Stimulated activated naive CD8-positive, alpha-beta T cell treated with anti-CD3 and anti-CD28 coated beads, Interleukin-15, amount 100 ng/mL, for 72 hours (primary cell): ENCODE measurements around the gene TAS2R30.
"Not testable (repeated sequence)": the region's sequence is repeated elsewhere in the genome, so short reads cannot be mapped to it uniquely, and the experiment has no call there.

Experiments
- ATAC-seq: fragments of 150-1000 bp; cut with Tn5 transposase; 2 replicates; pipeline ENCODE4 v1.10.0; 2021; ENCODE audit warnings: mild to moderate bottlenecking, moderate library complexity
- DNase-seq, 2 donors: peaks; one replicate each; pipeline ENCODE4 v3.0.0; 2021 to 2022
- H3K27ac Mint-ChIP-seq, 2 donors: one replicate each; pipeline ENCODE4 v1.8.0; 2022; ENCODE audit warnings: mild to moderate bottlenecking in 2 of 2, mixed read lengths in 2 of 2, moderate library complexity in 2 of 2
- H3K27me3 Mint-ChIP-seq: one replicate; pipeline ENCODE4 v1.8.0; 2022; ENCODE audit warnings: mixed read lengths
- H3K4me1 Mint-ChIP-seq: one replicate; pipeline ENCODE4 v1.8.0; 2022; ENCODE audit warnings: mild to moderate bottlenecking, mixed read lengths
- H3K4me3 Mint-ChIP-seq, 2 donors: one replicate each; pipeline ENCODE4 v1.8.0; 2022; ENCODE audit warnings: mild to moderate bottlenecking in 2 of 2, mixed read lengths in 2 of 2, moderate library complexity in 1 of 2
- H3K9me3 Mint-ChIP-seq, 2 donors: one replicate each; pipeline ENCODE4 v1.8.0; 2022; ENCODE audit warnings: mixed read lengths in 2 of 2

TAS2R30 gene

DNA sequence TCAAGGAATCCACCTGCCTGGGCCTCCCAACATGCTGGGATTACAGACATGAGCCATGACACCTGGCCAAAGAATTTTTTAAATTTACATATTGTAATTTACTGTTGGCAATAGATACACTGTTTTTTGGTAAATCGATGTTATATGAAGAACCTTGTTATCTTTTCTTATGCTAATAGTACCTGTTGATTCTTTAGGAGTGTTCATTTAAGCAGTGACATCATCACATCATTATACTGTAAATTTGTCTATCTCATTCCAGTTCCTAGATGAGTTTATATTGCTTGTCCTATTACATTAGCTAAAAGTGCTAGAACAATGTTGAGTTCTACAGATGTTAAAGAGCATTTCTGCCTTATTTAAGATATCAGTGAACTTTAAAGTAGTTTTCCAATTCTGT, 13.0 kb upstream of the TAS2R30 start:
- no peak for DNase-seq
- peaks cover 21 to 26% of the 10 kb centered on the region in 2 donors for H3K9me3 Mint-ChIP-seq
- H3K27ac Mint-ChIP-seq, result no peak overlapping the region
- H3K4me3 Mint-ChIP-seq, result no peak overlapping the region
- no peak for ATAC-seq
- peaks cover 10% of the 10 kb centered on the region for H3K4me1 Mint-ChIP-seq
- no peaks in the 10 kb centered on the region for H3K27me3 Mint-ChIP-seq

DNA sequence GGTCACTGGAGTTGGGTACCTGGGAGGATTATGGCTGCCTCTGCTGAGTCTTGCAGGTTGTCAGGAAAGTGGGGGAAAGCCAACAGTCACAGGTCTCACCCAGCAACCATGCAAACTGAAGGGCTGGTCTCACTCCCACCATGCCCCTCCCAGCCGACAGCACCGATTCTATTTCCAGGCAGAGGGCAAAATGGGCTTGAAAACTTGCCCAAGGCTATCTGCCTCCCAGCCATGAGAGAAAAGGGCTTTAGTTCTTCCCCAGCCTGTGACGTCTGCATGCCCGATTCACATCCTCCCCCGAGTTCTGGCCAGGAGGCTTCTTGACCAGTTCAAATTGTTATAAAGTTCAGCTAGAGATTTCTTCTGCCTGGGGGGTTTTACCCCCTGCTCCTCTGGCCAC, 9.9 kb upstream of the TAS2R30 start:
- H3K27me3 Mint-ChIP-seq, result no peaks in the 10 kb centered on the region
- H3K9me3 Mint-ChIP-seq, result peaks cover 16 to 26% of the 10 kb centered on the region in 2 donors
- no peak overlapping the region for H3K27ac Mint-ChIP-seq
- ATAC-seq, result no peak
- H3K4me3 Mint-ChIP-seq, result no peak overlapping the region
- H3K4me1 Mint-ChIP-seq, result peaks cover 17% of the 10 kb centered on the region
- DNase-seq, result no peak

DNA sequence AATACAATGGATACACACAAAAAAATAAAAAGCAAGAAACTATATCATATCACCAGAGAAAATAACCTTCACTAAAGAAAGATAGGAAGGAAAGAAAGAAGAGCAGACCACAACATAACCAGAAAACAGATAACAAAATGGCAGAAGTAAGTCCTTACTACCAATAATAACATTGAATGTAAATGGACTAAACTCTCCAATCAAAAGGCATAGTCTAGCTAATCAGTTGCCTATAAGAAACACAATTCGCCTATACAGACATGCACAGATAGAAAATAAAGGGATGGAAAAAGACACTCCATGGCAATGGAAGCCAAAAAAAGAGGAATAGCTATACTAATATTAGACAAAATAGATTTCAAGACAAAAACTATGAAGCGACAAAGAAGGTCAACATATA, 8.9 kb upstream of the TAS2R30 start:
- no peak overlapping the region for H3K27ac Mint-ChIP-seq
- no peak for ATAC-seq
- no peak for DNase-seq
- peaks cover 16 to 26% of the 10 kb centered on the region in 2 donors for H3K9me3 Mint-ChIP-seq
- no peaks in the 10 kb centered on the region for H3K27me3 Mint-ChIP-seq
- H3K4me1 Mint-ChIP-seq, result peaks cover 17% of the 10 kb centered on the region
- no peak overlapping the region for H3K4me3 Mint-ChIP-seq

DNA sequence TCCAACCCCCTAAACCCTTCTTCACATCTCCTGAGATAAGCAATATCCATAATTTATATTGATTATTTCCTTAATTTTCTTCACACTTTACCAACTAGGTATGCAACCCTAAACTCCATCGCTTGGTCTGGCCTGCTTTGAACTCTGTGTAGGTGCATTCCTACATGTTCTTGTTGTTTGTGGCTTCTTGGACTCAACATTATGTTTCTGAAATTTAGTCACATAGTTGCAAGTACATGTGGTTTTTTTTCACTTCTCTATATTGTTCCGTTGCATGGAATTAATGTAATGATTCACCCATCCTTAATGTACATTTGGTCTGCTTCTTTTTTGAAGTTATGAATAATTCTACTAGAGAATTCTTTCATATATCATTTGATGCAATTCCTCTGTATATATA, 1.6 kb upstream of the TAS2R30 start:
- DNase-seq (no peak), ATAC-seq (peak; percentile 72)
- H3K4me1 Mint-ChIP-seq, result peaks cover 37% of the 10 kb centered on the region
- H3K27ac Mint-ChIP-seq, result no peak overlapping the region
- H3K9me3 Mint-ChIP-seq, result peaks cover 0 to 4% of the 10 kb centered on the region in 2 donors
- H3K27me3 Mint-ChIP-seq, result no peaks in the 10 kb centered on the region
- no peak overlapping the region for H3K4me3 Mint-ChIP-seq

DNA sequence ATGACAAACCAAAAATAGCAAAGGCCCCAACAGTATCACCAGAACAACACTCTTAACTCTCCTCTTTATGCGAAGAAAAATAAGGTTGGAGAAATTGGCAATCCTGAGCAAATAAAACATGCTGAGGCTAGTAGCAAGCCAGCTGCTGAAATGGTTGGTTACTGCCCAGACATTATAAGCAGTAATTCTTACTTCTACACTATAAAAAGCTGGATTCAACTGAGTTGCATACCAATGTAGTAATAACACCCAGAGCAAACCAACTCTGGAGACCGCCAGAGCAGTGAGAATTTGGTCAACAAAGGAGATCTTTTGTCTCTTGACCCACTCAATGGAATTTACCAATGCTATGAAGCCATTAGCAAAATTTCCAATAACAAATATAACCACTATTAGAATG, 628 bp downstream of the TAS2R30 start:
- DNase-seq (no peak), ATAC-seq (no peak)
- H3K27me3 Mint-ChIP-seq, result no peaks in the 10 kb centered on the region
- H3K4me1 Mint-ChIP-seq, result peaks cover 37% of the 10 kb centered on the region
- no peak overlapping the region for H3K27ac Mint-ChIP-seq
- no peak overlapping the region for H3K4me3 Mint-ChIP-seq
- H3K9me3 Mint-ChIP-seq, result peaks cover 0 to 4% of the 10 kb centered on the region in 2 donors

DNA sequence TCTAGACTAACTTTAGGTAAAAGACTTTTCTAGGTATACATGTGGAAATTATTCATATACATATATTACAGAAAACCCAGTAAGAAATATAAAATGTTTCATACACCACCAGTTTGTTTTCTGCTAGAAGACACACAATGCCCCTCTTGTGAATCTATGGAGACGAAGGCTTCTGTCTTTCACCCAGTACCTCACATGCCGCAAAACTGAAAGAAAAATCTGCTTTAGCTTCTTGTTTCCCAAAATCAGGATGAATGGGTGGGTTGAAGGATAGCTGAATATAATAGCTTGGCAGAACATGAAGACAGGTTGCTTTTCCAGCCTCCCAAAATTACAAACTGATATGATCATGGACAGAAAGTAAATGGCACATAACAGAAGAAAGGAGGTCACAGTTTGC, 1.3 kb downstream of the TAS2R30 start:
- no peak overlapping the region for H3K27ac Mint-ChIP-seq
- H3K27me3 Mint-ChIP-seq, result no peaks in the 10 kb centered on the region
- H3K4me3 Mint-ChIP-seq, result no peak overlapping the region
- ATAC-seq, result no peak
- peaks cover 0 to 4% of the 10 kb centered on the region in 2 donors for H3K9me3 Mint-ChIP-seq
- no peak for DNase-seq
- H3K4me1 Mint-ChIP-seq, result peaks cover 37% of the 10 kb centered on the region

DNA sequence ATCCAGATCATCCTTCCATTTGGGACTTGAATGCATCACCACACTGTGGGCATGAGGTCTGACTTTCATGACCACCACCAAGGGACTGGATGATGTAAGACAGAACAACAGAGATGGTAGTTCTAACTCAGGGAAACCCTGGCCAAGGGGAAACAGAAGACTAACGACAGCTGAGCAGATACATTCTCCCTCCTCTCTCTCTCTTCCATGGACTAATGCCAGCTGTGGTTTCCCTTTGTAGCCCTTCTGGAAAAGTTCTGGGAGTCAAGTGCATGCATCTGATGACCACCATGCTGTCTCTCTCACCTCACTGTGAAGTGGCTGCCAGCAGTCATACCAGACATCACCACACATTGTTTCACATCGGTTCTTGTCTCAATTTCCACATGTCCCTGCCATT, 3.4 kb downstream of the TAS2R30 start:
- DNase-seq (no peak), ATAC-seq (no peak)
- no peak overlapping the region for H3K4me3 Mint-ChIP-seq
- no peaks in the 10 kb centered on the region for H3K27me3 Mint-ChIP-seq
- peaks cover 0 to 9% of the 10 kb centered on the region in 2 donors for H3K9me3 Mint-ChIP-seq
- peaks cover 24% of the 10 kb centered on the region for H3K4me1 Mint-ChIP-seq
- H3K27ac Mint-ChIP-seq, result no peak overlapping the region

DNA sequence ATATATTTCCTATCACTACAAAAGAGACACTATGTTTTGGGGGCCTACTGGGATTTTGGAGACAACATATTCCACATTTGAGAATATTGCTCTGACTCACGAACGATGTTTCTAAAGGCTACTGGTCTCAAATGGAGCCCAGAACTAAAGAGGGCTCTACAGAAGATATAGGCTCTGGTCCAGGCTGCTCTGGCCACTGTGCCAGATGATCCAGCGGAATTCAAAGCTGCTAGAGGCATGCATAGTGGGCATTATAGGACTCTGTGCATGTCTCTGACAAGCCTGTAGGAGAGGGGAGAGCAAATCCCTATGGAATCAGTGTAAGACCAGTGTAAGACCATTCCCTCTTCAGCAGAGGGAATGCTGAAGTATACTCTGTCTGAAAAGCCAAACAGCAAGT, 4.1 kb downstream of the TAS2R30 start:
- no peak for DNase-seq
- Mint-ChIP-seq H3K9me3 (peaks cover 0 to 9% of the 10 kb centered on the region in 2 donors), H3K4me3 (no peak overlapping the region), H3K27ac (no peak overlapping the region), H3K27me3 (no peaks in the 10 kb centered on the region), H3K4me1 (peaks cover 20% of the 10 kb centered on the region)
- ATAC-seq, result no peak

DNA sequence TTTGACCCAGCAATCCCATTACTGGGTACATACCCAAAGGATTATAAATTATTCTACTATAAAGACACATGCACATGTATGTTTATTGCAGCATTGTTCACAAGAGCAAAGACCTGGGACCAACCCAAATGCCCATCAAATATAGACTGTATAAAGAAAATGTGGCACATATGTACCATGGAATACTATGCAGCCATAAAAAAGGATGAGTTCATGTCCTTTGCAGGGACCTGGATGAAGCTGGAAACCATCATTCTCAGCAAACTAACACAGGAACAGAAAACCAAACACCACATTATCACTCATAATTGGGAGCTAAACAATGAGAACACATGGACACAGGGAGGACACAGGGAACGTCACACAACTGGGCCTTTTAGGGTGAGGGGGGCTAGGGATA, 20.3 kb downstream of the TAS2R30 start:
- H3K4me1 Mint-ChIP-seq, result peaks cover 62% of the 10 kb centered on the region
- peaks cover 51 to 83% of the 10 kb centered on the region in 2 donors for H3K9me3 Mint-ChIP-seq

DNA sequence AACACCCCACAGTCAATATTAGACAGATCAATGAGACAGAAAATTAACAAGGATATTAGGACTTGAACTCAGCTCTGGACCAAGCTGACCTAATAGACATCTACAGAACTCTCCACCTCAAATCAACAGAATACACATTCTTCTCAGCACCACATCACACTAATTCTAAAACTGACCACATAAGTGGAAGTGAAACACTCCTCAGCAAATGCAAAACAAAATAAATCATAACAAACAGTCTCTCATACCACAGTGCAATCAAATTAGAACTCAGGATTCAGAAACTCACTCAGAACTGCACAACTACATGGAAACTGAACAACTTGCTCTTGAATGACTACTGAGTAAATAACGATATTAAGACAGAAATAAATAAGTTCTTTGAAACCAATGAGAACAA, 23.2 kb downstream of the TAS2R30 start:
- H3K4me3 Mint-ChIP-seq, H3K27me3 Mint-ChIP-seq, DNase-seq, ATAC-seq, H3K27ac Mint-ChIP-seq: not testable (repeated sequence)
- Mint-ChIP-seq H3K4me1 (peaks cover 55% of the 10 kb centered on the region), H3K9me3 (peaks cover 51 to 65% of the 10 kb centered on the region in 2 donors)

More for the DNA sequence above, 20.3 kb downstream of the TAS2R30 start:
- H3K4me3 Mint-ChIP-seq, H3K27me3 Mint-ChIP-seq, ATAC-seq, H3K27ac Mint-ChIP-seq, DNase-seq: not testable (repeated sequence)

DNA sequence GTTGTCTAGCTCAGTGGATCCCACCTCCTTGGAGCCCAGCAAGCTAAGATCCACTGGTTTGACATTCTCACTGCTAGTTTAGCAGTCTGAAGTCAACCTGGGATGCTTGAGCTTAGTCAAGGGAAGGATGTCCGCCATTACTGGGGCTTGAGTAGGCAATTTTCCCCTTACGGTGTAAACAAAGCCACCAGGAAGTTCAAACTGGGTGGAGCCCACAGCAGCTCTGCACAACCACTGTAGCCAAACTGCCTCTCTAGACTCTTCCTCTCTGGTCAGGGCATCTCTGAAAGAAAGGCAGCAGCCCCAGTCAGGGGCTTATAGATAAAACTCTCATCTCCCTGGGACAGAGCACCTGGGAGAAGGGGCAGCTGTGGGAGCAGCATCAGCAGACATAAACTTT, 25.6 kb downstream of the TAS2R30 start:
- Mint-ChIP-seq H3K27me3 (no peaks in the 10 kb centered on the region), H3K4me3 (no peak overlapping the region), H3K27ac (no peak overlapping the region), H3K9me3 (peaks cover 55 to 57% of the 10 kb centered on the region in 2 donors), H3K4me1 (peaks cover 47% of the 10 kb centered on the region)
- no peak for DNase-seq
- ATAC-seq, result no peak

DNA sequence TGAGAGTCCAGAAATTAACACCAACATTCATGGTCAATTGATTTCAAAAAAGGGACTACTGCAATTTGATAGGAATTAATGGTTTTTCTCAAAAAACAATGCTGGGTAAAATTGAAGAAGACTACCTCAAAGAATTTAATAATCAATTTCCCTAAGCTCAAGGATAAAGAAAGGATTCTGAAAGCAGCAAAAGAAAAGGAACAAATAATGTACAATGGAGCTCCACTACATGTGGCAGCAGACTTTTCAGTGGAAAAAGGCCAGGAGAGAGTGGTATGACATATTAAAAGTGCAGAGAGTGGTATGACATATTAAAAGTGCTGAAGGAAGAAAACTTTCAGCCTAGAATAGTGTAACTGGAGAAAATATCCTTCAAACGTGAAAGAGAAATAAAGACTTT, 26.7 kb downstream of the TAS2R30 start:
- Mint-ChIP-seq H3K27me3 (no peaks in the 10 kb centered on the region), H3K27ac (peak overlapping the region in 1 of 2 donors; percentile 6), H3K9me3 (peaks cover 46 to 52% of the 10 kb centered on the region in 2 donors), H3K4me1 (peaks cover 40% of the 10 kb centered on the region), H3K4me3 (no peak overlapping the region)
- DNase-seq, result no peak
- no peak for ATAC-seq

DNA sequence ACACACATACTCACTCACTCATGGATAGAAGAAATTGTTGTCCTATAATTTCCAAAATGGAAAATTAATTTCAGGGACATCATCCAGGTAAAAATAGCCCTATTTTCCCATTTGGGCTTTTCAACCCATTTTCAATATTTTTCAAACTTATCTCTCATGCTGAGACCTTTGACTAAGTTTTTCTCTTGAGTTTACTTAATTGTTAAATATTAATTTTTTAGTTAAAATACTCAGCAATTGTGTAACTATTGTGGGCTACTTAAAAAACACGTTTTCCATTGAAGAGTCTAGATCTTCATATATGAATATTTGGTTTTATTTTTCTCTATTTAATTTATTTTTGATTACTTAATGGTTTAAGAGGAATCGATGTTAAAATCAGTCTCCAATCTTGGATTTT, 28.2 kb downstream of the TAS2R30 start:
- no peak overlapping the region for H3K27ac Mint-ChIP-seq
- H3K27me3 Mint-ChIP-seq, result no peaks in the 10 kb centered on the region
- no peak overlapping the region for H3K4me3 Mint-ChIP-seq
- no peak for ATAC-seq
- peaks cover 31 to 40% of the 10 kb centered on the region in 2 donors for H3K9me3 Mint-ChIP-seq
- no peak for DNase-seq
- H3K4me1 Mint-ChIP-seq, result peaks cover 30% of the 10 kb centered on the region

DNA sequence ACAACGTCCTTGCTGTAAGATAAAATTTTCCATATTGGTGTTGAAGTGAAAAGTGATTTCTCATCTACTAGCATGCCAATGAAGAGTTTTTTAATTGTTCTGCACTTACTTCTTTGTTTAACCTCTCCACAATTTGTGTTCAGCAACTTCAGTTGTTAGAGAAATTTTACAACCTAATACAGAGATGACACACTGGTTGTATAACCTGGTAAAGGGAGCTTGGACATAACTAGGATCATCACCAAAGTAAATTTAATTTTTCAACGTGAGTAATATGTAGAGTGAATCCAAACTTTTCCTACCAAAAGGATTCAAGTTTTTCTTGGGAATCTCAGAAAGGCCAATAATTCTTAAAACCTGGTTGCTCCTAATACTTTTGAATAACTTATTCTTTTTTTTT, 28.9 kb downstream of the TAS2R30 start:
- no peaks in the 10 kb centered on the region for H3K27me3 Mint-ChIP-seq
- ATAC-seq, result no peak
- H3K4me1 Mint-ChIP-seq, result peaks cover 22% of the 10 kb centered on the region
- H3K27ac Mint-ChIP-seq, result no peak overlapping the region
- DNase-seq, result no peak
- H3K4me3 Mint-ChIP-seq, result no peak overlapping the region
- H3K9me3 Mint-ChIP-seq, result peaks cover 24 to 33% of the 10 kb centered on the region in 2 donors

DNA sequence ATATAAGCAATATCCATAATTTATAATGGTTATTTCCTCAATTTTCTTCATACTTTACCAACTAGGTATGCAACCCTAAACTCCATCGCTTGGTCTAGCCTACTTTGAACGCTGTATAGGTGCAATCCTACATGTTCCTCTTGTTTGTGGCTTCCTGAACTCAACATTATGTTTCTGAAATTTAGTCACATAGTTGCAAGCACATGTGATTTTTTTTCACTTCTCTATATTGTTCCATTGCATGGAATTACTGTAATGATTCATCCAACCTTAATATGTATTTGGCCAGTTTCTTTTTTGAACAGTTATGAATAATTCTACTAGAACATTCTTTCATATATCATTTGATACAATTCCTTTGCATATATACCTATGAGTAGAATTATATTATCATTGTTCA, 39.5 kb downstream of the TAS2R30 start:
- not testable (repeated sequence) for H3K27me3 Mint-ChIP-seq, H3K27ac Mint-ChIP-seq, H3K4me1 Mint-ChIP-seq, H3K4me3 Mint-ChIP-seq, DNase-seq, H3K9me3 Mint-ChIP-seq
- ATAC-seq, result peak; percentile 64

DNA sequence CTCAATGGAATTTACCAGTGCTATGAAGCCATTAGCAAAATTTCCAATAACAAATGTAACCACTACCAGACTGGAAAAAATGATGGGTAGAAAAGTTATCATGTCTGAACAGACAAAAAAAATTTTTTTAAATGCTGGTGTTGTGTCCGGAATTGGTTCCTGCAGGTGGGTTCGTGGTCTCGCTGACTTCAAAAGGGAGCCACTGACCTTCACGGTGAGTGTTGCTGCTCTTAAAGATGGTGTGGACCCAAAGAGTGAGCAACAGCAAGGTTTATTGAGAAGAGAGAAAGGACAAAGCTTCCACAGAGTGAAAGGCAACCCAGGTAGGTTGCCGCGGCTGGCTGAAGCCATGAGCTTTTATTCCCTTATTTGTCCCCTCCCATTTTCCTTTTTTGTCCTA, 42.3 kb downstream of the TAS2R30 start, which contains the start of gene TAS2R43:
Gene TAS2R43, minus strand, starts transcription at position 186 of the 400 bp plus-strand sequence. Its CDS starts 84 bp downstream, at position 102.
- no peak within 1 kb of the TSS for H3K27ac Mint-ChIP-seq
- no peaks in the 10 kb centered on the region for H3K9me3 Mint-ChIP-seq
- no peak for DNase-seq
- no peaks in the 10 kb centered on the region for H3K4me1 Mint-ChIP-seq
- H3K4me3 Mint-ChIP-seq, result no peak within 1 kb of the TSS
- ATAC-seq, result no peak
- H3K27me3 Mint-ChIP-seq, result no peaks in the 10 kb centered on the region

DNA sequence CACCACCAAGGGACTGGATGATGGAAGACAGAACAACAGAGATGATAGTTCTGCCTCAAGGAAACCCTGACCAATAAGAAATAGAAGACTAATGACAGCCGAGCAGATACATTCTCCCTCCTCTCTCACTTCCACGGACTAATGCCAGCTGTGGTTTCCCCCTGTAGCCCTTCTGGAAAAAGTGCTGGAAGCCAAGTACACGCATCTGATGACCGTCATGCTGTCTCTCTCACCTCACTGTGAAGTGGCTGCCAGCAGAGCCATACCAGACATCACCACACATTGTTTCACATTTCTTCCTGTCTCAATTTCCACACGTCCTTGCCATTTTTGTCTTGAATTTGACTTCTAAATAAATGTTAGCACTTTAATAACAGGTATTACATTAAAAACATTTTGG, 45.2 kb downstream of the TAS2R30 start:
- no peaks in the 10 kb centered on the region for H3K27me3 Mint-ChIP-seq
- no peak for DNase-seq
- no peak overlapping the region for H3K4me3 Mint-ChIP-seq
- ATAC-seq, result no peak
- H3K27ac Mint-ChIP-seq, result no peak overlapping the region
- peaks cover 0 to under 1% of the 10 kb centered on the region in 2 donors for H3K9me3 Mint-ChIP-seq
- H3K4me1 Mint-ChIP-seq, result no peaks in the 10 kb centered on the region
